HepG2 (cell line): Measurements from ENCODE around the gene SEC23IP. TPM values are rescaled to one million over a fixed set of nuclear protein-coding genes. Genes with fewer than 3 reads are reported as not detected.

ENCODE experiments used
- ATAC-seq: fragments of 200-7000 bp; cut with Tn5 transposase; 3 replicates; pipeline ENCODE4 v1.9.1; 2020; ENCODE audit warnings: mild to moderate bottlenecking, moderate library complexity
- BruUV-seq: library from RNA; stranded (reverse); fragments of 400-500 nt; replicated peaks from 2 replicates; lab custom pipeline; 2021; lab: Mats Ljungman, UMichigan
- CTCF ChIA-PET: fragments of 300-600 bp; formaldehyde crosslinking; extraction: SDS; loops from one replicate; lab custom pipeline; 2021; ENCODE audit warnings: low total read pairs, inconsistent platforms, low intra/inter-chr PET ratio; lab: Yijun Ruan, JAX
- POLR2A ChIA-PET: fragments of 350-600 bp; sonication (Branson Sonifier 250); formaldehyde crosslinking; loops from one replicate; lab custom pipeline; 2020; ENCODE audit warnings: antibody characterized with exemption, inconsistent platforms; lab: Yijun Ruan, JAX
- DNase-seq: peaks from one replicate; pipeline ENCODE4 v3.0.0-alpha.2; 2015; ENCODE audit warnings: low spot score
- FAIRE-seq: peaks from 3 replicates; lab custom pipeline; 2011; peaks lifted over from hg19 to GRCh38; lab: Jason Lieb, UNC
- H2AFZ ChIP-seq: one replicate; pipeline ENCODE4 v1.6.1; 2011; ENCODE audit warnings: low read length, inconsistent platforms
- H3K27ac ChIP-seq: fragments of 300-600 bp; 3 replicates; pipeline ENCODE4 v1.8.0; 2011; ENCODE audit warnings: mixed run types, mild to moderate bottlenecking, mixed read lengths, low read length, inconsistent platforms; ENCODE audit not compliant: insufficient read depth; ENCODE audit errors: extremely low read length
- H3K27me3 ChIP-seq, 2 experiments: fragments of 200-600 bp in 1 of 2; 2 replicates in 1 of 2; 3 replicates in 1 of 2; pipeline versions ENCODE4 v1.6.0 to v1.8.0; 2011; ENCODE audit warnings: low read length in 2 of 2, mild to moderate bottlenecking in 2 of 2, moderate library complexity in 2 of 2, inconsistent platforms in 1 of 2; ENCODE audit not compliant: insufficient read depth in 2 of 2, control insufficient read depth in 1 of 2
- H3K36me3 ChIP-seq, 2 experiments: fragments of 200-600 bp in 1 of 2; replicated peaks in 1 of 2; 2 replicates in 1 of 2; 3 replicates in 1 of 2; pipeline versions ENCODE4 v1.5.1 to v1.8.0; 2011; ENCODE audit warnings: low read length in 2 of 2, inconsistent platforms in 1 of 2; ENCODE audit not compliant: insufficient read depth in 2 of 2, control insufficient read depth in 1 of 2
- H3K4me1 ChIP-seq: 2 replicates; pipeline ENCODE4 v1.5.1; 2012; ENCODE audit warnings: low read length, inconsistent platforms; ENCODE audit not compliant: insufficient read depth
- H3K4me2 ChIP-seq: 2 replicates; pipeline ENCODE4 v1.6.0; 2011; ENCODE audit warnings: low read depth, low read length, inconsistent platforms
- H3K4me3 ChIP-seq, 3 experiments: fragments of 200-600 bp in 1 of 3; sonication (generic), shearing (Covaris generic) in 1 of 3; replicated peaks in 1 of 3; 2 replicates each; pipeline ENCODE4 v1.5.1; 2011 to 2016; ENCODE audit warnings: low read length in 3 of 3, inconsistent platforms in 2 of 3, low read depth in 2 of 3, mild to moderate bottlenecking in 2 of 3, control low read depth in 1 of 3, mixed read lengths in 1 of 3; ENCODE audit not compliant: insufficient read depth in 1 of 3
- H3K79me2 ChIP-seq: one replicate; pipeline ENCODE4 v1.6.1; 2011; ENCODE audit warnings: low read length, inconsistent platforms; ENCODE audit not compliant: insufficient read depth
- H3K9ac ChIP-seq: 2 replicates; pipeline ENCODE4 v1.6.0; 2011; ENCODE audit warnings: mild to moderate bottlenecking, low read depth, low read length, inconsistent platforms; ENCODE audit not compliant: insufficient read depth
- H3K9me3 ChIP-seq: 2 replicates; pipeline ENCODE4 v1.5.1; 2012; ENCODE audit warnings: mild to moderate bottlenecking, low read length
- H4K20me1 ChIP-seq: 2 replicates; pipeline ENCODE4 v1.6.0; 2011; ENCODE audit warnings: inconsistent platforms, mild to moderate bottlenecking, low read length, moderate library complexity; ENCODE audit not compliant: insufficient read depth
- CEBPB ChIP-seq: IDR thresholded peaks from 2 replicates; pipeline ENCODE4 v1.6.1; 2011; ENCODE audit warnings: low read depth, low read length, improper control_type of control experiment, borderline replicate concordance
- CEBPG ChIP-seq: IDR thresholded peaks from 2 replicates; pipeline ENCODE4 v1.6.1; 2016
- GATAD2A ChIP-seq: IDR thresholded peaks from 2 replicates; pipeline ENCODE4 v1.6.1; 2016
- HOXA7 ChIP-seq: sonication (generic); formaldehyde crosslinking; IDR thresholded peaks from 2 replicates; pipeline ENCODE4 v1.8.1; 2022; ENCODE audit warnings: mild to moderate bottlenecking, missing genetic modification reagents, moderate library complexity
- MAFF ChIP-seq: IDR thresholded peaks from 2 replicates; pipeline ENCODE4 v1.6.1; 2011; ENCODE audit warnings: low read depth, low read length, improper control_type of control experiment
- MAFK ChIP-seq, 2 experiments: IDR thresholded peaks in 1 of 2; conservative IDR thresholded peaks in 1 of 2; 2 replicates each; pipeline ENCODE4 v1.6.1; 2011; ENCODE audit warnings: improper control_type of control experiment in 2 of 2, low read length in 2 of 2
- PHF5A ChIP-seq: IDR thresholded peaks from one replicate; pipeline ENCODE4 v1.6.1; 2018; ENCODE audit warnings: low read depth, missing genetic modification reagents; ENCODE audit not compliant: unreplicated experiment
- RAD21 ChIP-seq: fragments of 450-650 bp; formaldehyde crosslinking; IDR thresholded peaks from 2 replicates; pipeline ENCODE4 v1.5.0; 2020; ENCODE audit warnings: mild to moderate bottlenecking
- SMC3 ChIP-seq: IDR thresholded peaks from 2 replicates; pipeline ENCODE4 v1.6.1; 2011; ENCODE audit warnings: low read length, improper control_type of control experiment
- STAG1 ChIP-seq: sonication (generic); formaldehyde crosslinking; IDR thresholded peaks from 2 replicates; pipeline ENCODE4 v1.4.0; 2020; ENCODE audit warnings: missing genetic modification reagents
- ZFP62 ChIP-seq: sonication (generic); formaldehyde crosslinking; IDR thresholded peaks from 2 replicates; pipeline ENCODE4 v1.4.0; 2020; ENCODE audit warnings: missing genetic modification reagents
- WGBS: methylation state at CpG from one replicate; pipeline ENCODE4 v1.1.6; 2017; ENCODE audit warnings: low lambda C conversion rate; 5-methylcytosine and 5-hydroxymethylcytosine counted together
- in situ Hi-C: cut with HindIII; loops from 2 replicates; pipeline ENCODE4 v1.10.0; 2017; ENCODE audit warnings: low pct_unique_long_range_greater_than_20kb; ENCODE audit not compliant: extremely low pct_ligation_motif_present
- intact Hi-C: fragments of 100-400 bp; cut with micrococcal nuclease; formaldehyde crosslinking; loops from one replicate; pipeline ENCODE4 v1.10.0; 2022; ENCODE audit not compliant: unreplicated experiment
- polyA plus RNA-seq, 8 experiments: library from polyadenylated mRNA; depleted of rRNA in 3 of 8; stranded (reverse) in 7 of 8; unstranded in 1 of 8; fragments of >200 nt; fragmentation: Illumina TruSeq in 4 of 8; extraction: Trizol in 4 of 8; gene quantifications; 2 replicates each; pipeline versions ENCODE4 v1.2.1 to v1.2.3, GENCODE V29; 2011 to 2016; ENCODE audit warnings: low read depth in 4 of 8, missing spikeins in 1 of 8, mixed read lengths in 1 of 8; ENCODE audit not compliant: insufficient read depth in 1 of 8
- total RNA-seq, 5 experiments: library from RNA; depleted of rRNA; stranded (reverse); fragments of >200 nt; fragmentation: Illumina TruSeq; extraction: Trizol; gene quantifications; 2 replicates each; pipeline ENCODE4 v1.2.3, GENCODE V29; 2016; ENCODE audit warnings: low read depth in 1 of 5
- TF ChIP-seq, protein P1 (sequence below): sonication (generic); formaldehyde crosslinking; IDR thresholded peaks from 2 replicates; pipeline ENCODE4 v1.5.0; 2020; ENCODE audit warnings: mild to moderate bottlenecking, missing genetic modification reagents, moderate library complexity

Gene SEC23IP
- total and polyA plus RNA-seq, 2 of the 13 experiments (the other 11 are each of a cell fraction or from before 2014, with no cell fraction given): 32.3 to 57.7 TPM

DNA sequence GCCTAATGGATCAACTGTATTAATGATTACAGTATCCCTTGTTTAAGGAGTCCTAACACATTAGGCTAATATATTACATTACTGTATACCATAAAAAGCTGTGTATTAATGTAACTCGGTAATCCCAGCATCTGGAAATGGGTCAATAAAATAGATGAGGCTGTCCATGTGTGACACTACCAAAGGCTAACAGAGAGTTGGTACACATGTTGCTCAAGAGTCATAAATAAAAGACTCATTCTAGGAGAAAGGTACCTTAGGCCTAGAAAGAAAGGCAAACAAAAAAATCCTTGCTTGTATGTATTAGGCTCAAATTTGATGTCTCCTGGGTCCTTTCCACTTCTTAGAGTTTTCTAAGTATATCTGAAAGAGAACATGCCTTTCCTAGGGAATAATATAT is 34.5 kb upstream of the SEC23IP start:
- POLR2A ChIA-PET: interaction anchor here (1.3 kb wide), 1 partner anchor 171 kb away, joined by 4 read pairs; no protein-coding TSS in a partner anchor
- H3K27ac ChIP-seq: no peak overlapping the region
- TF ChIP-seq PHF5A (CRISPR knock-in tag): no peak
- TF ChIP-seq CEBPG: peak; percentile 26; the same call in 1 of the 2 replicates
- peak; percentile 26; the same call in 1 of the 2 replicates for TF ChIP-seq CEBPB
- TF ChIP-seq HOXA7 (CRISPR knock-in tag): no peak
- no peak for DNase-seq
- peaks cover 8 to 43% of the 10 kb centered on the region in 2 experiments for H3K36me3 ChIP-seq
- no peak; the same call in 2 of the 3 replicates for ATAC-seq
- H3K27me3 ChIP-seq: no peaks in the 10 kb centered on the region
- in situ Hi-C loops: loop anchor here (5.0 kb wide), 1 partner anchor 171 kb away; no protein-coding TSS in a partner anchor
- H3K4me1 ChIP-seq: peaks cover 24% of the 10 kb centered on the region
- no peak overlapping the region for H3K4me3 ChIP-seq
- 50% methylated on average over 1 of the region's 1 CpG for WGBS
- H3K9ac ChIP-seq: no peak overlapping the region
- no peak overlapping the region for H3K4me2 ChIP-seq
- CTCF ChIA-PET: interaction anchor here (2.0 to 2.6 kb wide), 2 partner anchors 171 to 249 kb away, joined by 5 to 18 read pairs; no protein-coding TSS in a partner anchor
- peaks cover 20% of the 10 kb centered on the region for H4K20me1 ChIP-seq
- BruUV-seq: no TSS peak
- H3K9me3 ChIP-seq: no peaks in the 10 kb centered on the region
- intact Hi-C loops: loop anchor here (2.0 kb wide), 1 partner anchor 241 kb away; no protein-coding TSS in a partner anchor
- peaks cover 52% of the 10 kb centered on the region for H3K79me2 ChIP-seq
- H2AFZ ChIP-seq: no peak overlapping the region
- FAIRE-seq: no peak

DNA sequence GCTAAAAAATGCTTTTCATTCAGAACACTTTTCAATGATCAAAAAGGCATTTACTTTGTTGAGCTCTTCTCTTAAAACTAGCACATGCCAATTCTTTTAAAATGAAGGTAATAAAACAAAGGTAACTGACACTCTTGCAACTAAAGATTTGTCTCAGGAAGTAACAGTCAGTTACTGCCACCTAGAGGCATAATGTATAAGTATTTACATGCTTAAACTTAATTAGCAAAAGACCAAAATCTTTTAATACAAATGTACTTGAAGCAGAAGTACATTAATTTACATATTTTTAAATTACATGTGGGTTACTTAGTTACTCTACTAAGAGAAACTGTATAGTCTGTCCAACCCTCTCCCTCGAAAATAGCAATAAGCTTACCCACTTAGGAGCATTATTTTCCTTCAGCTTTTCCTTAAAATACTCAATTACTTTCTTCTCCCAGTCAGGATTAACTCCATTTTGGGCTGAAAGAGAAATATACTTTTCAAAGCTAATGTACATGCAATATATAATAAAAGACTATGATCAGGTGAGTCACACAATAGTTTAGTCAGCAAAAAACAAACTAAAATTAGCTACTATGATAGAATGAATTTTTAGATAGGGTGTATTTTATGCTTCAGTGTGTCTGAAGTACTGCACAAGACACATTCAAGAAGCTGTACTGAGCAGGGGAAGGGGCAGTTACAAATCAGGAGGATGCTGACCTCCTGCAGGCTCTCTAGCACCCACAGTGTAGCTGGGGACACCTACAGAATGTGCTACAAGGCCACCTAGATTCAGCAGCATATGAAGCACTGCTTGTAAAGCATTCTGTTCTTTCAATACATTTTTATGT is 32.9 kb upstream of the SEC23IP start:
- Histone ChIP-seq H3K4me3 (no peak overlapping the region), H3K36me3 (peaks cover 4 to 33% of the 10 kb centered on the region in 2 experiments; a peak in 4 of 5 replicates), H3K4me1 (peaks cover 26% of the 10 kb centered on the region), H3K9ac (no peak overlapping the region), H3K27ac (no peak overlapping the region), H3K27me3 (no peaks in the 10 kb centered on the region), H4K20me1 (peaks cover 20% of the 10 kb centered on the region), H2AFZ (no peak overlapping the region), H3K9me3 (no peaks in the 10 kb centered on the region), H3K79me2 (peaks cover 66% of the 10 kb centered on the region), H3K4me2 (no peak overlapping the region)
- FAIRE-seq: peak; percentile 55
- peak; percentile 72 to 81 for TF ChIP-seq MAFK (conservative IDR thresholded peaks at IDR 0.05 in 1 of 2, IDR thresholded peaks at IDR 0.05 in 1 of 2; ENCODE audit: low read length in 2 of 2)
- peak; percentile 75; the same call in 1 of the 2 replicates for TF ChIP-seq MAFF
- no peak for TF ChIP-seq GATAD2A
- TF ChIP-seq, protein P1, sequence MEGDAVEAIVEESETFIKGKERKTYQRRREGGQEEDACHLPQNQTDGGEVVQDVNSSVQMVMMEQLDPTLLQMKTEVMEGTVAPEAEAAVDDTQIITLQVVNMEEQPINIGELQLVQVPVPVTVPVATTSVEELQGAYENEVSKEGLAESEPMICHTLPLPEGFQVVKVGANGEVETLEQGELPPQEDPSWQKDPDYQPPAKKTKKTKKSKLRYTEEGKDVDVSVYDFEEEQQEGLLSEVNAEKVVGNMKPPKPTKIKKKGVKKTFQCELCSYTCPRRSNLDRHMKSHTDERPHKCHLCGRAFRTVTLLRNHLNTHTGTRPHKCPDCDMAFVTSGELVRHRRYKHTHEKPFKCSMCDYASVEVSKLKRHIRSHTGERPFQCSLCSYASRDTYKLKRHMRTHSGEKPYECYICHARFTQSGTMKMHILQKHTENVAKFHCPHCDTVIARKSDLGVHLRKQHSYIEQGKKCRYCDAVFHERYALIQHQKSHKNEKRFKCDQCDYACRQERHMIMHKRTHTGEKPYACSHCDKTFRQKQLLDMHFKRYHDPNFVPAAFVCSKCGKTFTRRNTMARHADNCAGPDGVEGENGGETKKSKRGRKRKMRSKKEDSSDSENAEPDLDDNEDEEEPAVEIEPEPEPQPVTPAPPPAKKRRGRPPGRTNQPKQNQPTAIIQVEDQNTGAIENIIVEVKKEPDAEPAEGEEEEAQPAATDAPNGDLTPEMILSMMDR (CRISPR knock-in tag): peak; percentile 64
- no peak for TF ChIP-seq ZFP62 (CRISPR knock-in tag)
- peak; percentile 39 for TF ChIP-seq SMC3
- 0 out of 2 replicates have a peak, but pooled peaks have one; percentile 16 for TF ChIP-seq RAD21 (CRISPR knock-in tag)
- TF ChIP-seq STAG1: peak; percentile 77
- intact Hi-C loops: loop anchor here (1.0 to 2.0 kb wide), 3 partner anchors 109 to 243 kb away; no protein-coding TSS in a partner anchor
- in situ Hi-C loops: loop anchor here (5.0 kb wide), 2 partner anchors 107 to 172 kb away; no protein-coding TSS in a partner anchor
- ChIA-PET CTCF (interaction anchor here (1.4 to 2.6 kb wide), 4 partner anchors 107 to 251 kb away, joined by 4 to 22 read pairs (median 12); no protein-coding TSS in a partner anchor), POLR2A (interaction anchor here (0.9 to 2.2 kb wide), 4 partner anchors 14 to 209 kb away, joined by 3 to 9 read pairs (median 4); partner anchors contain the start of genes BAG3 and MCMBP)
- DNase-seq: peak; percentile 44
- ATAC-seq: no peak
- no TSS peak for BruUV-seq
- 98% methylated on average over 1 of the region's 1 CpG for WGBS
